ENCODE results near the gene GLTP.

The GLTP gene

GRCh38 chr12:109830267-109830666 is 50.1 kb downstream of the GLTP start:
- Histone ChIP-seq H3K79me2 (ENCODE audit: low read length) (no peaks in the 10 kb centered on the region), H3K36me3 (replicated peaks; ENCODE audit: insufficient read depth, low read length) (no peaks in the 10 kb centered on the region), H3K9me3 (replicated peaks; ENCODE audit: insufficient read depth, low read length) (no peaks in the 10 kb centered on the region), H4K20me1 (ENCODE audit: insufficient read depth, low read length) (no peaks in the 10 kb centered on the region), H3K4me3 (ENCODE audit: low read length) (no peak overlapping the region), H3K27ac (ENCODE audit: low read length) (no peak overlapping the region), H3K9me2 (replicated peaks; ENCODE audit: insufficient read depth, low read length) (no peaks in the 10 kb centered on the region), H3K4me1 (ENCODE audit: low read length) (no peaks in the 10 kb centered on the region), H2AFZ (ENCODE audit: low read length) (no peak overlapping the region), H3F3A (ENCODE audit: insufficient read depth, low read length) (no peaks in the 10 kb centered on the region), H3K4me2 (ENCODE audit: low read depth, low read length) (no peak overlapping the region), H3K9ac (ENCODE audit: low read length) (no peak overlapping the region), H3K27me3 (replicated peaks; ENCODE audit: insufficient read depth, low read length) (peaks cover 3% of the 10 kb centered on the region; the same call in 1 of the 2 replicates)
- no peak for TF ChIP-seq EZH2phosphoT487 (IDR thresholded peaks at IDR 0.05; ENCODE audit: low read length)
- no peak for DNase-seq

GRCh38 chr12:109829667-109830066 is 50.7 kb downstream of the GLTP start:
- Histone ChIP-seq H3K9me3 (replicated peaks; ENCODE audit: insufficient read depth, low read length) (no peaks in the 10 kb centered on the region), H3K9me2 (replicated peaks; ENCODE audit: insufficient read depth, low read length) (no peaks in the 10 kb centered on the region), H3K27me3 (replicated peaks; ENCODE audit: insufficient read depth, low read length) (peaks cover 3% of the 10 kb centered on the region; the same call in 1 of the 2 replicates), H4K20me1 (ENCODE audit: insufficient read depth, low read length) (no peaks in the 10 kb centered on the region), H3K4me2 (ENCODE audit: low read depth, low read length) (no peak overlapping the region), H3K9ac (ENCODE audit: low read length) (no peak overlapping the region), H3K36me3 (replicated peaks; ENCODE audit: insufficient read depth, low read length) (no peaks in the 10 kb centered on the region), H3K79me2 (ENCODE audit: low read length) (no peaks in the 10 kb centered on the region), H2AFZ (ENCODE audit: low read length) (no peak overlapping the region), H3K4me1 (ENCODE audit: low read length) (no peaks in the 10 kb centered on the region), H3F3A (ENCODE audit: insufficient read depth, low read length) (no peaks in the 10 kb centered on the region), H3K4me3 (ENCODE audit: low read length) (no peak overlapping the region), H3K27ac (ENCODE audit: low read length) (no peak overlapping the region)
- TF ChIP-seq EZH2 (optimal IDR thresholded peaks at IDR 0.05; ENCODE audit: low read depth, low read length) = no peak
- TF ChIP-seq EZH2phosphoT487 (IDR thresholded peaks at IDR 0.05; ENCODE audit: low read length) = no peak
- TF ChIP-seq CTCF (IDR thresholded peaks at IDR 0.05; ENCODE audit: low read length) = no peak
- DNase-seq = no peak

- Histone ChIP-seq H3F3A (ENCODE audit: insufficient read depth, low read length) (no peaks in the 10 kb centered on the region), H3K4me2 (ENCODE audit: low read depth, low read length) (no peak overlapping the region)
- TF ChIP-seq CTCF (IDR thresholded peaks at IDR 0.05; ENCODE audit: low read length) (no peak), EZH2 (optimal IDR thresholded peaks at IDR 0.05; ENCODE audit: low read depth, low read length) (no peak), EZH2phosphoT487 (IDR thresholded peaks at IDR 0.05; ENCODE audit: low read length) (no peak)
Observed at GRCh38 chr12:109828754-109829511, 51.4 kb downstream of the GLTP start.

More at GRCh38 chr12:109828754-109829511, 51.4 kb downstream of the GLTP start:
- Histone ChIP-seq H2AFZ (ENCODE audit: low read length) (no peak overlapping the region), H3K4me3 (ENCODE audit: low read length) (no peak overlapping the region), H3K9me2 (replicated peaks; ENCODE audit: insufficient read depth, low read length) (no peaks in the 10 kb centered on the region), H3K27me3 (replicated peaks; ENCODE audit: insufficient read depth, low read length) (peaks cover 3% of the 10 kb centered on the region; the same call in 1 of the 2 replicates), H3K4me1 (ENCODE audit: low read length) (no peaks in the 10 kb centered on the region), H3K27ac (ENCODE audit: low read length) (no peak overlapping the region), H4K20me1 (ENCODE audit: insufficient read depth, low read length) (no peaks in the 10 kb centered on the region), H3K36me3 (replicated peaks; ENCODE audit: insufficient read depth, low read length) (no peaks in the 10 kb centered on the region), H3K9me3 (replicated peaks; ENCODE audit: insufficient read depth, low read length) (no peaks in the 10 kb centered on the region), H3K9ac (ENCODE audit: low read length) (no peak overlapping the region), H3K79me2 (ENCODE audit: low read length) (no peaks in the 10 kb centered on the region)
- DNase-seq = no peak

All from MM.1S (cell line).